ENCODE results near the gene TIMP2.

GRCh38 chr17:78834571-78834970, 90.6 kb downstream of the TIMP2 start:
- TF ChIP-seq CTCF (conservative IDR thresholded peaks at IDR 0.05; ENCODE audit: low read depth in 2 of 2) (no peak), JUNB (IDR thresholded peaks at IDR 0.05; ENCODE audit: unreplicated experiment) (no peak), POLR2AphosphoS5 (IDR thresholded peaks at IDR 0.05; ENCODE audit: low read depth) (no peak), CREB1 (CRISPR knock-in tag; IDR thresholded peaks at IDR 0.05; ENCODE audit: low read depth) (no peak), EZH2phosphoT487 (IDR thresholded peaks at IDR 0.05; ENCODE audit: unreplicated experiment) (no peak), EZH2 (IDR thresholded peaks at IDR 0.05; ENCODE audit: low read depth, unreplicated experiment) (no peak), REST (IDR thresholded peaks at IDR 0.05; ENCODE audit: unreplicated experiment) (no peak)
- TF ChIP-seq, protein P1, sequence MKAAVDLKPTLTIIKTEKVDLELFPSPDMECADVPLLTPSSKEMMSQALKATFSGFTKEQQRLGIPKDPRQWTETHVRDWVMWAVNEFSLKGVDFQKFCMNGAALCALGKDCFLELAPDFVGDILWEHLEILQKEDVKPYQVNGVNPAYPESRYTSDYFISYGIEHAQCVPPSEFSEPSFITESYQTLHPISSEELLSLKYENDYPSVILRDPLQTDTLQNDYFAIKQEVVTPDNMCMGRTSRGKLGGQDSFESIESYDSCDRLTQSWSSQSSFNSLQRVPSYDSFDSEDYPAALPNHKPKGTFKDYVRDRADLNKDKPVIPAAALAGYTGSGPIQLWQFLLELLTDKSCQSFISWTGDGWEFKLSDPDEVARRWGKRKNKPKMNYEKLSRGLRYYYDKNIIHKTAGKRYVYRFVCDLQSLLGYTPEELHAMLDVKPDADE (IDR thresholded peaks at IDR 0.05): no peak

Data from GM23338 (cell line).